Measurements from ENCODE around the gene CRB2. TPM values are rescaled to one million over a fixed set of nuclear protein-coding genes. Genes with fewer than 3 reads are reported as not detected.

CRB2 gene
- total RNA-seq, 4 donors from 2014 or later, result 0.11 TPM; not detected in 3

- no peaks in the 10 kb centered on the region for H3K27me3 ChIP-seq
- H3K36me3 ChIP-seq, result peaks cover 0 to 3% of the 10 kb centered on the region in 2 donors
- H3K9me3 ChIP-seq, result no peaks in the 10 kb centered on the region
- peaks cover 0 to 22% of the 10 kb centered on the region in 2 donors for H3K4me1 ChIP-seq
- H3K4me3 ChIP-seq (replicated peaks in 1 of 3), result no peak overlapping the region
- 87% methylated on average over 30 to 31 of the region's 31 CpGs for WGBS, 2 donors
- intact Hi-C loops (cut with DNase I), result no loop called here
- TF ChIP-seq CTCF (IDR thresholded peaks at IDR 0.05) (no peak), POLR2A (IDR thresholded peaks at IDR 0.05) (no peak)
- DNase-seq, result no peak
- no peak overlapping the region for H3K27ac ChIP-seq
Observed at GRCh38 chr9:123419721-123420591, 64.0 kb downstream of the CRB2 start.

DNA sequence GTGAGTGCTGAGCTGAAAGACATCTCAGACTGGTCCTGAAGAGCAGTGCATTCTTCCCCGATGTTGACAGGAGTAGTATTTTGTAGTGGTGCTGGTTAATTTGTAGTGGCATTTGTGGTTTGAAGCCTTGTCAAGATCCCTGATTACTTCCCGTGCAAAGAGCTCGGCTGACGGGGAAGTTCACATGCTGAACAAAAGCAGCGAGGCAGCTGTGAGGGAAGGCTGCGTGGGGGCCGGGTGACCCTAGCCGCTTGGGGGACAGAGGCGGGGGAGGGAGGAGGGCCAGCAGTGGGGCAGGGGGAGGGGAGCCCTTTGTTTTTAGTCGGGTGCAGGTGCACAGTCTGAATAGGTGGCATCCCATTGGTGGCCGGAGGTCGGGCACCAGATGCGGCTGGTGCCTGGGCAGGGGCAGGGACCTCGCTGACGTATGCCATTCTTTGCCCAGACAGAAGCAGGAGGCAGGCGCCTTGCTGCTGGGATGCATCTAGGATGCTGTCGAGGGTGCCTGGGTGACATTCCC lies 64.7 kb downstream of the CRB2 start:
- H3K27me3 ChIP-seq, result no peaks in the 10 kb centered on the region
- H3K27ac ChIP-seq, result no peak overlapping the region
- WGBS, 2 donors, result 84 to 85% methylated on average over 17 of the region's 17 CpGs
- intact Hi-C loops (cut with DNase I), result no loop called here
- peaks cover 0 to 3% of the 10 kb centered on the region in 2 donors for H3K36me3 ChIP-seq
- DNase-seq, result no peak
- no peak overlapping the region for H3K4me3 ChIP-seq (replicated peaks in 1 of 3)
- no peaks in the 10 kb centered on the region for H3K9me3 ChIP-seq
- H3K4me1 ChIP-seq, result peaks cover 2 to 24% of the 10 kb centered on the region in 2 donors
- no peak for TF ChIP-seq CTCF (IDR thresholded peaks at IDR 0.05)
- no peak for TF ChIP-seq POLR2A (IDR thresholded peaks at IDR 0.05)

- peaks cover 5 to 24% of the 10 kb centered on the region in 2 donors for H3K4me1 ChIP-seq
- 94% methylated on average over 12 to 13 of the region's 13 CpGs for WGBS, 2 donors
- H3K27ac ChIP-seq, result no peak overlapping the region
- no peaks in the 10 kb centered on the region for H3K27me3 ChIP-seq
- no peak overlapping the region for H3K4me3 ChIP-seq (replicated peaks in 1 of 3)
- DNase-seq, result no peak
- peaks cover 0 to 3% of the 10 kb centered on the region in 2 donors for H3K36me3 ChIP-seq
- TF ChIP-seq CTCF (IDR thresholded peaks at IDR 0.05), result no peak
- no peak for TF ChIP-seq POLR2A (IDR thresholded peaks at IDR 0.05)
- intact Hi-C loops (cut with DNase I), result no loop called here
- H3K9me3 ChIP-seq, result no peaks in the 10 kb centered on the region
Observed at GRCh38 chr9:123421186-123421585, 65.2 kb downstream of the CRB2 start.

DNA sequence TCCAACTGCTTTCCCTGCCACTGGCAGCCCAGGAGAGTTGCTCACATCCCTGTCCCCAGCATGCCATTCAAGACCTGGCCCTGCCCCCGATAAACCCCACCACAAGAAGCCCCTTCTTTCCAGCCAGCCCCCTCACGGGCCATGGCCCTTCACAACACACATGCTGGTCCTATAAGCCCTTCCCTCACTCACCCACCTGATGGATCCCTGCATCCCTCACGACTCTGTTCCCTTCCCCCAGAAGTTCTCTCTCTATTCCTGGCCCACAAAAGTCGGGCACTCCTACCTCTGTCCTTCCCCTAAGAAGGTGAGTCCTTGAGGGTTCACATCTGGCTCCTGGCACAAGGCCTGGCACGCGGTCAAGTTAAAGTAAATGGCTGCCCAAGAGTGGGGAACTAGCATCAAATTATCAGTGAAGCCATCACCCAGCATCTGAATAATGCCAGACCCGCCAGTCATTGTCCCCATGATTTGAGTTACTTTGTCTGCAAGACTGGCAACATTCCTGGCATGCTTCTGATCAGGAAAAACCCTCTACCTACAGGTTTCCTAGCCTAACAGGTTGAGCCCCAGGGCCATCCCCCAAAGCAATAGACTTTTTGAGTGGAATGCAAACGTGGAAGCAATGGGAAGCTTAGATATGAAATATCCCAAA lies 65.9 kb downstream of the CRB2 start:
- Histone ChIP-seq H3K27ac (no peak overlapping the region), H3K36me3 (peaks cover 0 to 3% of the 10 kb centered on the region in 2 donors), H3K4me1 (peaks cover 5 to 24% of the 10 kb centered on the region in 2 donors), H3K4me3 (replicated peaks in 1 of 3) (no peak overlapping the region), H3K9me3 (no peaks in the 10 kb centered on the region), H3K27me3 (no peaks in the 10 kb centered on the region)
- DNase-seq, result no peak
- no peak for TF ChIP-seq CTCF (IDR thresholded peaks at IDR 0.05)
- no peak for TF ChIP-seq POLR2A (IDR thresholded peaks at IDR 0.05)
- intact Hi-C loops (cut with DNase I), result no loop called here
- 88 to 90% methylated on average over 8 of the region's 8 CpGs for WGBS, 2 donors
